Retinal pigment epithelial cell (primary cell): ENCODE results near the gene FMN1.

Experiments
- DNase-seq: peaks from one replicate; pipeline ENCODE4 v3.0.0-alpha.2; 2010; ENCODE audit warnings: low read depth
- H3K4me3 ChIP-seq: 2 replicates; pipeline ENCODE4 v1.5.1; 2011; ENCODE audit warnings: mild to moderate bottlenecking, low read length, control low read depth, moderate library complexity
- TF ChIP-seq, protein P1 (sequence below): conservative IDR thresholded peaks from 2 replicates; pipeline ENCODE4 v1.5.1; 2011; ENCODE audit warnings: low read depth, low read length, control low read depth, inconsistent platforms

The FMN1 gene

GRCh38 chr15:32972686-32973085 is 221.8 kb downstream of the FMN1 start:
- no peak for DNase-seq
- TF ChIP-seq, protein P1, sequence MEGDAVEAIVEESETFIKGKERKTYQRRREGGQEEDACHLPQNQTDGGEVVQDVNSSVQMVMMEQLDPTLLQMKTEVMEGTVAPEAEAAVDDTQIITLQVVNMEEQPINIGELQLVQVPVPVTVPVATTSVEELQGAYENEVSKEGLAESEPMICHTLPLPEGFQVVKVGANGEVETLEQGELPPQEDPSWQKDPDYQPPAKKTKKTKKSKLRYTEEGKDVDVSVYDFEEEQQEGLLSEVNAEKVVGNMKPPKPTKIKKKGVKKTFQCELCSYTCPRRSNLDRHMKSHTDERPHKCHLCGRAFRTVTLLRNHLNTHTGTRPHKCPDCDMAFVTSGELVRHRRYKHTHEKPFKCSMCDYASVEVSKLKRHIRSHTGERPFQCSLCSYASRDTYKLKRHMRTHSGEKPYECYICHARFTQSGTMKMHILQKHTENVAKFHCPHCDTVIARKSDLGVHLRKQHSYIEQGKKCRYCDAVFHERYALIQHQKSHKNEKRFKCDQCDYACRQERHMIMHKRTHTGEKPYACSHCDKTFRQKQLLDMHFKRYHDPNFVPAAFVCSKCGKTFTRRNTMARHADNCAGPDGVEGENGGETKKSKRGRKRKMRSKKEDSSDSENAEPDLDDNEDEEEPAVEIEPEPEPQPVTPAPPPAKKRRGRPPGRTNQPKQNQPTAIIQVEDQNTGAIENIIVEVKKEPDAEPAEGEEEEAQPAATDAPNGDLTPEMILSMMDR: no peak
- H3K4me3 ChIP-seq: no peak overlapping the region

- TF ChIP-seq, protein P1: no peak
- no peak overlapping the region for H3K4me3 ChIP-seq
- no peak for DNase-seq
These were observed 223.7 kb downstream of the FMN1 start for GRCh38 chr15:32970847-32971246.

DNA sequence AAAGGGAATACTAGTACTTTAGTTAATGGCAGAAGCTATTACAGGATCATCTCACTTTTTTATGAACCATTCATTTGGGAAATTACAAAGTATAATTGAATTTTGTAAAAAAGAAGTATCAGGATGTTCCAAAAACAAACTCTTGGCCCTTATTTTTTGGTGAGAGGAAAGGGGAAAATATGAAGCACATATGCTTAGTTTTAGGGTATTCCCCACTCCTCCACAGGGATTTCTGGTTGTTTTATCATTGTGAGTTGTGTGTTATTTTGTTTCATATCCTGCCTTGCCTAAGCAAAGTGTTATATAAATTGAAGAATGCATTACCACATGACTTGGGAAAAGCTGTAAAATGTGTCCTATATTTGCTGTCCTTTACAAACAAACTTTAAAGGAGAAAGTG is 227.0 kb downstream of the FMN1 start:
- TF ChIP-seq, protein P1: no peak
- no peak overlapping the region for H3K4me3 ChIP-seq
- no peak for DNase-seq

DNA sequence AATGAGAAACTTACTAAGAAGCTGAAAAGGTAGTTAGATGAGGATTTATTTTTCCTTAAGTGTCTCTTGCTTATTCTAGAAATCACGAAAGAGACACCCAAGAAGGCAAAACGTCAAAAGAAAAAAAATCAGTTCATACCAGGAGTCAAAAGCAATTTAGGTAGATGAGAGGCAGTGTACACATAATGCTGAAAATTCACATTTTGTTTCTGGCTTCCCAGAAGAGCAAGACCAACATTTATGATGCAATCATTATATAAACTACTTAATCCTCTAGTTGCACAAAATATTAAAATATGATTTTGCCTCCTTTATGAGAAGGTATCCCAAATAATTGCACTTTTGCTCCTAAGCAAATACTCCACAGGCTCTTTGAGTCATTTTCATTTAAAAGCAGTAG is 228.0 kb downstream of the FMN1 start:
- DNase-seq: no peak
- TF ChIP-seq, protein P1: no peak
- no peak overlapping the region for H3K4me3 ChIP-seq

DNA sequence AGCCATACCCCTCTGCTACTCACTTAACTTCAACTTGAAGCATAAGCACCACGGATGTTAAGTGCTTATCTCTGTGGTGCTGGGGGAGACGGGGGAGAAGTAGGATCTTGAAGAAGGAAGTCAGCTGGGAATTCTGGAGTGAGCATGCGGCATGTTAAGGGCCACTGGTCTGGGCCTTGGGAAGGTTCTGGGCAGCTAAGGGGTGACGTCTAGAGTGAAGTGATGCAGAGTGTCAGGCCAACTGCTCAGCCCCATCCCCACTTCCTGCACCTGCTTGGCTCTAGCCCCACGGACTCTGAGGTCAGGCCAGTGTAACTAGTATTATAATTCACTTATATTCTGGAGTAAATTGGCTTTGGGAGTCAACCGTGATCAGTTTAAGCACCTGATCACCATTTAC is 228.6 kb downstream of the FMN1 start:
- TF ChIP-seq, protein P1: no peak
- H3K4me3 ChIP-seq: no peak overlapping the region
- DNase-seq: no peak

DNA sequence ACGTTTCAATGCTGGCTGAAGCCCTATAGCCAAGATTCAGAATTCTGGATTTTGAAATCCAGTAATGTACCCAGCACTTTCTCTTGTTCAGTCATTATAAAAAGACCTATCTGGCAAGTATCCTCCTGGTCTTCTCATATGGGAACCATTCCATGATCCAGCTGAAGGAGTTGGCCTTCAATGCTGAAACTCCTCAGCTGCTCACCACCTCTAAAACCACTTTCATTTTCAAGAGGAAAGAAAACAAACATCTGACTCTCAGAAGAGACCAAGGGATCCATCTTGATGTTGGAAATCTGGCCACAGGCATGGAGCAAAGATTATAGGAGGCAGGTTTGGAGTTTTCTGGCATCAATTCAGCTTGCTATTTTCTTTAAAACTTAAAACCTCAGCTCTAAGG is 235.4 kb downstream of the FMN1 start:
- DNase-seq: no peak
- no peak overlapping the region for H3K4me3 ChIP-seq
- TF ChIP-seq, protein P1: no peak

GRCh38 chr15:32957219-32957618 is 237.3 kb downstream of the FMN1 start:
- H3K4me3 ChIP-seq: no peak overlapping the region
- TF ChIP-seq, protein P1: no peak
- DNase-seq: no peak
